Measurements from ENCODE around the gene SMC5. TPM values are rescaled to one million over a fixed set of nuclear protein-coding genes. Genes with fewer than 3 reads are reported as not detected.
A peak's percentile ranks its signal among the peaks of the same experiment; 100 is the strongest.

The SMC5 gene
- total RNA-seq, 1 experiment from 2014 or later: 41.9 TPM

- Histone ChIP-seq H3F3A (ENCODE audit: insufficient read depth, low read depth) (no peaks in the 10 kb centered on the region; the same call in 1 of the 2 replicates), H3K4me3 (no peak overlapping the region), H3K79me2 (ENCODE audit: low read depth) (0 out of 2 replicates have a peak, but pooled peaks cover 8% of the 10 kb centered on the region), H3K36me3 (ENCODE audit: low read depth) (peaks cover 53% of the 10 kb centered on the region), H4K20me1 (ENCODE audit: insufficient read depth) (peaks cover 6% of the 10 kb centered on the region), H3K4me1 (replicated peaks; ENCODE audit: insufficient read depth) (no peaks in the 10 kb centered on the region), H3K4me2 (no peak overlapping the region), H3K27me3 (ENCODE audit: insufficient read depth, low read depth) (no peaks in the 10 kb centered on the region), H3K27ac (no peak overlapping the region), H3K9me2 (ENCODE audit: insufficient read depth) (no peaks in the 10 kb centered on the region), H3K9me3 (ENCODE audit: insufficient read depth, low read depth) (no peaks in the 10 kb centered on the region), H2AFZ (no peak overlapping the region)
- TF ChIP-seq, protein P1, sequence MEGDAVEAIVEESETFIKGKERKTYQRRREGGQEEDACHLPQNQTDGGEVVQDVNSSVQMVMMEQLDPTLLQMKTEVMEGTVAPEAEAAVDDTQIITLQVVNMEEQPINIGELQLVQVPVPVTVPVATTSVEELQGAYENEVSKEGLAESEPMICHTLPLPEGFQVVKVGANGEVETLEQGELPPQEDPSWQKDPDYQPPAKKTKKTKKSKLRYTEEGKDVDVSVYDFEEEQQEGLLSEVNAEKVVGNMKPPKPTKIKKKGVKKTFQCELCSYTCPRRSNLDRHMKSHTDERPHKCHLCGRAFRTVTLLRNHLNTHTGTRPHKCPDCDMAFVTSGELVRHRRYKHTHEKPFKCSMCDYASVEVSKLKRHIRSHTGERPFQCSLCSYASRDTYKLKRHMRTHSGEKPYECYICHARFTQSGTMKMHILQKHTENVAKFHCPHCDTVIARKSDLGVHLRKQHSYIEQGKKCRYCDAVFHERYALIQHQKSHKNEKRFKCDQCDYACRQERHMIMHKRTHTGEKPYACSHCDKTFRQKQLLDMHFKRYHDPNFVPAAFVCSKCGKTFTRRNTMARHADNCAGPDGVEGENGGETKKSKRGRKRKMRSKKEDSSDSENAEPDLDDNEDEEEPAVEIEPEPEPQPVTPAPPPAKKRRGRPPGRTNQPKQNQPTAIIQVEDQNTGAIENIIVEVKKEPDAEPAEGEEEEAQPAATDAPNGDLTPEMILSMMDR (conservative IDR thresholded peaks at IDR 0.05): no peak
- no peak for TF ChIP-seq EZH2 (IDR thresholded peaks at IDR 0.05; ENCODE audit: low read depth)
- no peak for DNase-seq
- intact Hi-C loops (cut with micrococcal nuclease; ENCODE audit: unreplicated experiment): loop anchor here (2.0 kb wide), 1 partner anchor 19 kb away; no protein-coding TSS in a partner anchor
- CTCF ChIA-PET: no interaction called here
- POLR2A ChIA-PET (ENCODE audit: unreplicated experiment): interaction anchor here (0.6 kb wide), 1 partner anchor 1485 kb away, joined by 4 read pairs; no protein-coding TSS in a partner anchor
- no TSS peak for BruUV-seq (replicated peaks)
These were observed 25.1 kb downstream of the SMC5 start for GRCh38 chr9:70283848-70284247.

DNA sequence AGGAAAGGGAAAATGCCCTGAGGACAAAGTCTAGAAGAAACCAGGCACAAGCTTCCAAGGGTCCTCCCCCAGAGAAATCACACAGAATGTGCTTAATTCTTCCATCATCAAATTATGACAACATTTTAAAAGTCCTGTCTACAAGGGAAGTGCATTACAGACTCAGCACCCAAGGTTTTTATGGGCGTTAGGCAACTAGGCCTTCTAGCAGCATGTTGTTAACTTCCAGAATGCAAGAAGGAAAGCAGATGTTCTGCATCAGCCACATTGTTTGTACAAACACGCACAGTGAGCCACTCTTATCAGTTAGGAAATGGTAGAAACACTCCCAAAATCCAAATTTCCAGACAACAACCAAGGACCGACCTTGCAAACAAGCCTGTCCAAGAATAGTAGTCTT, 26.5 kb downstream of the SMC5 start:
- peaks cover 7% of the 10 kb centered on the region; the same call in 1 of the 2 replicates for H3K79me2 ChIP-seq (ENCODE audit: low read depth)
- no peaks in the 10 kb centered on the region for H3K9me2 ChIP-seq (ENCODE audit: insufficient read depth)
- no peaks in the 10 kb centered on the region for H3K27me3 ChIP-seq (ENCODE audit: insufficient read depth, low read depth)
- ChIA-PET POLR2A (ENCODE audit: unreplicated experiment) (no interaction called here), CTCF (interaction anchor here (0.6 kb wide), 1 partner anchor 749 kb away, joined by 3 read pairs; no protein-coding TSS in a partner anchor)
- H3K4me1 ChIP-seq (replicated peaks; ENCODE audit: insufficient read depth): no peaks in the 10 kb centered on the region
- no peaks in the 10 kb centered on the region for H3K9me3 ChIP-seq (ENCODE audit: insufficient read depth, low read depth)
- H3K27ac ChIP-seq: no peak overlapping the region
- no peak overlapping the region for H2AFZ ChIP-seq
- no peak for TF ChIP-seq EZH2 (IDR thresholded peaks at IDR 0.05; ENCODE audit: low read depth)
- TF ChIP-seq, protein P1 (conservative IDR thresholded peaks at IDR 0.05): no peak
- DNase-seq: no peak
- peaks cover 6% of the 10 kb centered on the region for H4K20me1 ChIP-seq (ENCODE audit: insufficient read depth)
- H3F3A ChIP-seq (ENCODE audit: insufficient read depth, low read depth): no peaks in the 10 kb centered on the region; the same call in 1 of the 2 replicates
- intact Hi-C loops (cut with micrococcal nuclease; ENCODE audit: unreplicated experiment): loop anchor here (2.0 kb wide), 1 partner anchor 20 kb away; no protein-coding TSS in a partner anchor
- BruUV-seq (replicated peaks): TSS peak; percentile 1
- no peak overlapping the region for H3K4me2 ChIP-seq
- H3K4me3 ChIP-seq: no peak overlapping the region
- peaks cover 45% of the 10 kb centered on the region for H3K36me3 ChIP-seq (ENCODE audit: low read depth)

GRCh38 chr9:70285981-70286598, 27.3 kb downstream of the SMC5 start:
- Histone ChIP-seq H3K79me2 (ENCODE audit: low read depth) (peaks cover 8% of the 10 kb centered on the region; the same call in 1 of the 2 replicates), H3K4me2 (no peak overlapping the region)

More at GRCh38 chr9:70285981-70286598, 27.3 kb downstream of the SMC5 start:
- Histone ChIP-seq H3K9me2 (ENCODE audit: insufficient read depth) (no peaks in the 10 kb centered on the region), H3K27me3 (ENCODE audit: insufficient read depth, low read depth) (no peaks in the 10 kb centered on the region), H3F3A (ENCODE audit: insufficient read depth, low read depth) (no peaks in the 10 kb centered on the region; the same call in 1 of the 2 replicates), H3K9me3 (ENCODE audit: insufficient read depth, low read depth) (no peaks in the 10 kb centered on the region), H3K27ac (no peak overlapping the region), H2AFZ (no peak overlapping the region), H3K36me3 (ENCODE audit: low read depth) (peaks cover 46% of the 10 kb centered on the region), H4K20me1 (ENCODE audit: insufficient read depth) (peaks cover 6% of the 10 kb centered on the region), H3K4me3 (no peak overlapping the region), H3K4me1 (replicated peaks; ENCODE audit: insufficient read depth) (no peaks in the 10 kb centered on the region)
- CTCF ChIA-PET: no interaction called here
- TF ChIP-seq EZH2 (IDR thresholded peaks at IDR 0.05; ENCODE audit: low read depth): no peak
- TF ChIP-seq, protein P1 (conservative IDR thresholded peaks at IDR 0.05): no peak
- no peak for DNase-seq
- POLR2A ChIA-PET (ENCODE audit: unreplicated experiment): no interaction called here
- intact Hi-C loops (cut with micrococcal nuclease; ENCODE audit: unreplicated experiment): loop anchor here (2.0 kb wide), 1 partner anchor 21 kb away; no protein-coding TSS in a partner anchor
- BruUV-seq (replicated peaks): no TSS peak
